Skeletal muscle tissue (tissue), 5 donors: ENCODE results near the gene STXBP5L. TPM values are rescaled to one million over a fixed set of nuclear protein-coding genes. Genes with fewer than 3 reads are reported as not detected.
"Not testable (repeated sequence)": the region's sequence is repeated elsewhere in the genome, so short reads cannot be mapped to it uniquely, and the experiment has no call there.

Experiments used
- H3K27ac ChIP-seq: one replicate; pipeline ENCODE4 v1.7.0; 2013; ENCODE audit warnings: mild to moderate bottlenecking, low read depth, low read length, inconsistent platforms
- H3K27me3 ChIP-seq, 3 donors: one replicate each; pipeline ENCODE4 v1.7.0; 2013; ENCODE audit warnings: low read length in 3 of 3; ENCODE audit not compliant: control insufficient read depth in 3 of 3, insufficient read depth in 3 of 3
- H3K36me3 ChIP-seq, 3 donors: one replicate each; pipeline ENCODE4 v1.7.0; 2013; ENCODE audit warnings: low read length in 3 of 3; ENCODE audit not compliant: control insufficient read depth in 3 of 3, insufficient read depth in 3 of 3
- H3K4me1 ChIP-seq, 3 donors: one replicate each; pipeline ENCODE4 v1.7.0; 2013; ENCODE audit warnings: low read length in 3 of 3, mild to moderate bottlenecking in 3 of 3; ENCODE audit not compliant: control insufficient read depth in 3 of 3, insufficient read depth in 3 of 3
- H3K4me3 ChIP-seq, 3 donors: one replicate each; pipeline ENCODE4 v1.7.0; 2013; ENCODE audit warnings: low read length in 3 of 3
- H3K9ac ChIP-seq, 3 donors: one replicate each; pipeline ENCODE4 v1.7.0; 2013; ENCODE audit warnings: low read length in 3 of 3, mild to moderate bottlenecking in 3 of 3, moderate library complexity in 2 of 3, low read depth in 1 of 3
- H3K9me3 ChIP-seq, 3 donors: one replicate each; pipeline ENCODE4 v1.7.0; 2013; ENCODE audit warnings: low read length in 3 of 3; ENCODE audit not compliant: control insufficient read depth in 3 of 3
- small RNA-seq: library from RNA; depleted of rRNA; stranded (forward); fragments of <200 nt; gene quantifications from one replicate; pipeline ENCODE3, GENCODE V24; 2014
- total RNA-seq: library from RNA; depleted of rRNA; stranded (reverse); fragments of >200 nt; gene quantifications from one replicate; pipeline ENCODE4 v1.2.3, GENCODE V29; 2014
- donor health status: Osteomylitis.

STXBP5L gene
- total RNA-seq, 1 donor from 2014 or later, result not detected

DNA sequence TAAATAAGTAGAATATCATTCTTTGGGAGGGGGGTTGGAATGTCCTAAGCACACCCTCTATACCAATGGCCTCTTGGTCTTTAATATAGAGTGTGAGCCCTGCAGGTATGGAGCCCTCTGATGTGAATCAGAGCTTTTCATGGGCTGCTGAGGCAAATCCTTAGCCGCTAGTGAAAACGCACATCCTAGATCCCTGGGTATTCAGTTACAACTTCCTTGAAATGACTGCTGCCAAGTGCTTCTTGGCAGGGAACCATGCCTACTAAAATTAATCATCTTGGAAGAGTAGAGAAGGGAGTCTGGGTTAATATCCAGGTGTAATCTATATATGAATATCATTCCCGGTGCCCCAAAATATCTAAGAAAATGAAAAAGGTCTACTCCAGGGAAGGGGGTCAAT lies 528.6 kb downstream of the STXBP5L start:
- Histone ChIP-seq H3K36me3 (no peaks in the 10 kb centered on the region), H3K4me3 (no peak overlapping the region), H3K27ac (no peak overlapping the region), H3K4me1 (no peaks in the 10 kb centered on the region), H3K27me3 (no peaks in the 10 kb centered on the region), H3K9ac (no peak overlapping the region), H3K9me3 (no peaks in the 10 kb centered on the region)

DNA sequence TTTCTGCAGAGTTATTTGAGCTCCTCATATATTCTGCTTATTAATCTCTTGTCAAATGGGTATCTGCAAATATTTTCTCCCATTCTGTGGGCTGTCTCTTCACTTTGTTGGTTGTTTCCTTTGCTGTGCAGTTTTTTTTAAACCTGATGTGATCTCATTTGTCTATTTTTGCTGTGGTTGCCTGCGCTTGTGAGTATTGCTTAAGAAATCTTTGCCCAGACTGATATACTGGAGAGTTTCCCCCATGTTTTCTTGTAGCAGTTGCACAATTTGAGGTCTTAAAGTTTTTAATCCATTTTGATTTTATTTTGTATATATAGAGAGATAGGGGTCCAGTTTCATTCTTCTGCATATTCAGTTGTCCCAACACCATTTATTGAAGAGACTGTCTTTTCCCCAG lies 535.5 kb downstream of the STXBP5L start:
- Histone ChIP-seq H3K36me3 (no peaks in the 10 kb centered on the region), H3K27me3 (no peaks in the 10 kb centered on the region), H3K4me3 (no peak overlapping the region), H3K9ac (no peak overlapping the region), H3K27ac (no peak overlapping the region), H3K9me3 (no peaks in the 10 kb centered on the region), H3K4me1 (no peaks in the 10 kb centered on the region)

DNA sequence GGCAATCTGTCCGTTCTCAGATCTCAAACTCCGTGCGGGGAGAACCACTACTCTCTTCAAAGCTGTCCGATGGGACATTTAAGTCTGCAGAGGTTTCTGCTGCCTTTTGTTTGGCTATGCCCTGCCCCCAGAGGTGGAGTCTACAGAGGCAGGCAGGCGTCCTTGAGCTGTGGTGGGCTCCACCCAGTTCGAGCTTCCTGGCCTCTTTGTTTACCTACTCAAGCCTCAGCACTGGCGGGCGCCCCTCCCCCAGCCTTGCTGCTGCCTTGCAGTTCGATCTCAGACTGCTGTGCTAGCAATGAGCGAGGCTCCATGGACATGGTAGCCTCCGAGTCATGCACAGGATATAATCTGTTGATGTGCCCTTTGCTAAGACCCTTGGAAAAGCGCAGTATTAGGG lies 543.7 kb downstream of the STXBP5L start:
- H3K9ac ChIP-seq, result not testable (repeated sequence)

DNA sequence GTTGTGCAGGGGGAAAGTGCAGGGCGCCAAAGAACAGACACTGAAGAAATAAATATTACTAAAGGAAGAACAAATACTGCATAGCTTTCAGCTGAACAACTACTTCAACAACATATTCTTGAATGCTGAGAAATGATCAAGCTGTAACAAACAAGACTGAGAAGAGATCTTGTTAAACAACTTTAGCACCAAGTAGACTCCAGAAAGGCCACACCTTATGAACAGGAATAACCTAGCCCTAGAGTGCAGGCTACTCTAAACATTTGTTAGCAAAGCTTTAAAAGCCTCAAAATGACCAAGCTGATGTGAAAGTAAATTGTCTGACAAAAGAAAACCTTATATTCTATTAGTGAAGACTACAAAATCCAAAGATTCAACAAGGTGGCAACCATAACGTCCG lies 554.6 kb downstream of the STXBP5L start:
- H3K4me1 ChIP-seq, result no peaks in the 10 kb centered on the region
- no peak overlapping the region for H3K9ac ChIP-seq

More for the DNA sequence above, 543.7 kb downstream of the STXBP5L start:
- H3K27ac ChIP-seq, H3K9me3 ChIP-seq, H3K36me3 ChIP-seq, H3K4me1 ChIP-seq, H3K4me3 ChIP-seq, H3K27me3 ChIP-seq: not testable (repeated sequence)

DNA sequence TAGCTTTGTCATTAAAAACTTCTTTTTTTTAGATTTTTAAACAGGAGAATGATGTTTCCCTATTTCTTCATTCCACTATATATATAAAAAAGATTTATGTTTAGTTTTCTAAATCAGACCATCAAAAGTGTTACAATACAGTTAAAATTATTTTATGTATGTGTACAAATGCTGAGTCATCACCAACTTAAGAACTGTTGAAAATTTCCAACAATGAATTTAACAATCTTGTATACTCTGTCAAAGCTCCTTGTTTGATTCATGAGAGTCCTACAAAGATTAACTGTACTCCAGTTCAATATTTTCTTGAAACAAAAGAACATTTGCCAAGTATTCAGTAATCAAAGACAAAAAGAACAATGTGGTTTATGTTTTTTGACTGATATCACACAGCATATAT lies 555.7 kb downstream of the STXBP5L start:
- Histone ChIP-seq H3K27ac (no peak overlapping the region), H3K27me3 (no peaks in the 10 kb centered on the region), H3K4me1 (no peaks in the 10 kb centered on the region), H3K9ac (no peak overlapping the region), H3K9me3 (no peaks in the 10 kb centered on the region), H3K36me3 (no peaks in the 10 kb centered on the region), H3K4me3 (no peak overlapping the region)

More for the DNA sequence above, 554.6 kb downstream of the STXBP5L start:
- no peak overlapping the region for H3K4me3 ChIP-seq
- no peaks in the 10 kb centered on the region for H3K27me3 ChIP-seq
- no peak overlapping the region for H3K27ac ChIP-seq
- no peaks in the 10 kb centered on the region for H3K9me3 ChIP-seq
- no peaks in the 10 kb centered on the region for H3K36me3 ChIP-seq

DNA sequence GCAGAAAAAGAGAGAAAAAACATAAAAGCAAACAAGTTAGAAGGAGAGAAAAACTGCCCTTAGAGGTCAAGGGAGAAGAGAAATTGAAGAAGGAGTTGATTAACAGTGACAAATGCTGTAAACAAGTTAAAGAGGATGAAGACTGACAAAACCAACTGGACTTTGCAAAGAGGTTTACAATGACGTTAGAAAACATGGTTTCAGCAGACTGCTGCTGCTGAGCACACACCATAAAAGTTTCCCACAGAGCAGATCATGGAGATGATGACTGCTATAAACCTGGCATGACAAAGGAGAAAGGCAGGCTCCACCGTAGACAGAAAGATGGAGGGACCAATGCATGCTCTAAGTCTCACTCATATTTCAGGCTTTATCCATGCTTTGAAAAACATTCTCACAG lies 559.1 kb downstream of the STXBP5L start:
- no peaks in the 10 kb centered on the region for H3K4me1 ChIP-seq
- no peak overlapping the region for H3K4me3 ChIP-seq
- H3K27me3 ChIP-seq, result no peaks in the 10 kb centered on the region

DNA sequence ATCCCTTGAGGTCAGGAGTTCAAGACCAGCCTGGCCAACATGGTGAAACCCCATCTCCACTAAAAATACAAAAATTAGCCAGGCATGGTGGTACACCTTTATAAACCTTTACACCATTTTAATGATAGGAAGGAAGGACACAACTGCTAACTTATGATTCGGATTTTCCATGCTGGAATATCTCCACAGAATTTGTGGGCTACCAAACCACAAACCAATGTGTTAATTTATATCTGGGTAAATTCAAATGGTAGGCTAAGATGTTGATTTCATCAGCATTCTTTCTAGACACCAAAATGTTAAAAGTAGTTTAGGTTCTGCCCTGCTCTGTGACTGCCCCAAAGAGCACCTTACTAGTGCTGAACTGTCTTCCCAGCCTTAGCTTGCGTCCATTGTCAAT lies 565.0 kb downstream of the STXBP5L start:
- Histone ChIP-seq H3K9me3 (no peaks in the 10 kb centered on the region), H3K27me3 (no peaks in the 10 kb centered on the region), H3K36me3 (no peaks in the 10 kb centered on the region), H3K9ac (no peak overlapping the region), H3K4me3 (no peak overlapping the region), H3K27ac (no peak overlapping the region), H3K4me1 (no peaks in the 10 kb centered on the region)

More for the DNA sequence above, 559.1 kb downstream of the STXBP5L start:
- H3K9me3 ChIP-seq, result no peaks in the 10 kb centered on the region
- no peak overlapping the region for H3K9ac ChIP-seq
- no peak overlapping the region for H3K27ac ChIP-seq
- H3K36me3 ChIP-seq, result no peaks in the 10 kb centered on the region

Small RNA genes within 50 kb of the gene (small RNA-seq; reads per million reads assigned to genes)
- not detected for gene MIR5682

Other genes with a start within 250 kb of the STXBP5L start
- gene HGD, start 226.0 kb upstream of the STXBP5L start, total RNA-seq, result not detected
- gene RABL3, start 165.7 kb upstream of the STXBP5L start, total RNA-seq, result 5.7 TPM
- gene GTF2E1, start 165.5 kb upstream of the STXBP5L start, total RNA-seq, result 22.4 TPM